Tibial nerve (tissue), 4 donors: Measurements from ENCODE around the gene ELMO3. TPM values are rescaled to one million over a fixed set of nuclear protein-coding genes. Genes with fewer than 3 reads are reported as not detected.

Experiments
- DNase-seq, 2 donors: peaks; one replicate each; pipeline ENCODE4 v3.0.0-alpha.2; 2019; ENCODE audit warnings: low spot score in 2 of 2
- H3K27ac ChIP-seq, 4 donors: fragments of 200-600 bp; sonication (generic) in 3 of 4; one replicate each; pipeline ENCODE4 v1.5.1; 2017 to 2019; ENCODE audit warnings: mild to moderate bottlenecking in 1 of 4
- H3K27me3 ChIP-seq, 2 donors: fragments of 200-600 bp; sonication (generic) in 1 of 2; one replicate each; pipeline versions ENCODE4 v1.5.1 to v1.6.0; 2017 to 2019
- H3K36me3 ChIP-seq, 3 donors: fragments of 200-600 bp; sonication (generic); one replicate each; pipeline ENCODE4 v1.5.1; 2018 to 2019
- H3K4me1 ChIP-seq, 4 donors: fragments of 200-600 bp; sonication (generic) in 3 of 4; one replicate each; pipeline ENCODE4 v1.5.1; 2017 to 2019
- H3K4me3 ChIP-seq, 4 donors: fragments of 200-600 bp; sonication (generic) in 3 of 4; one replicate each; pipeline ENCODE4 v1.5.1; 2017 to 2019; ENCODE audit warnings: mild to moderate bottlenecking in 1 of 4, moderate library complexity in 1 of 4
- H3K9me3 ChIP-seq, 4 donors: fragments of 200-600 bp; sonication (generic) in 3 of 4; one replicate each; pipeline ENCODE4 v1.5.1; 2017 to 2019
- CTCF ChIP-seq, 5 experiments: fragments of 200-600 bp in 3 of 5; fragments of 450-650 bp in 2 of 5; sonication (generic) in 3 of 5; IDR thresholded peaks; one replicate each; pipeline ENCODE4 v1.5.1; 2016 to 2019; ENCODE audit warnings: antibody characterized with exemption in 5 of 5, mild to moderate bottlenecking in 3 of 5, moderate library complexity in 2 of 5
- EP300 ChIP-seq, 2 donors: sonication (generic); formaldehyde crosslinking; IDR thresholded peaks; one replicate each; pipeline ENCODE4 v1.6.1; 2017; ENCODE audit warnings: antibody characterized with exemption in 2 of 2, mild to moderate bottlenecking in 1 of 2
- POLR2A ChIP-seq, 2 donors: fragments of 450-650 bp; IDR thresholded peaks; one replicate each; pipeline ENCODE4 v1.6.1; 2017; ENCODE audit warnings: antibody characterized with exemption in 2 of 2, mild to moderate bottlenecking in 2 of 2, moderate library complexity in 2 of 2
- WGBS, 2 donors: methylation state at CpG; one replicate each; pipeline ENCODE4 v1.1.5; 2018; 5-methylcytosine and 5-hydroxymethylcytosine counted together
- total RNA-seq, 4 donors: library from RNA; depleted of rRNA; stranded (reverse); fragments of >200 nt; gene quantifications; one replicate each; pipeline ENCODE4 v1.1.0, GENCODE V29; 2016

Gene ELMO3
- total RNA-seq, 4 donors from 2014 or later: 2.4 to 14.4 (median 4.4) TPM

GRCh38 chr16:67157106-67157748 is 41.7 kb upstream of the ELMO3 start:
- no peaks in the 10 kb centered on the region for H3K36me3 ChIP-seq
- no peak for DNase-seq
- peaks cover 0 to 51% (median 20%) of the 10 kb centered on the region in 4 donors for H3K4me1 ChIP-seq
- no peak overlapping the region for H3K4me3 ChIP-seq
- WGBS, 2 donors: 56 to 58% methylated on average over 7 of the region's 7 CpGs
- H3K27ac ChIP-seq: no peak overlapping the region
- no peaks in the 10 kb centered on the region for H3K9me3 ChIP-seq
- peaks cover 0 to 19% of the 10 kb centered on the region in 2 donors for H3K27me3 ChIP-seq
- TF ChIP-seq POLR2A (IDR thresholded peaks at IDR 0.05) (no peak), CTCF (IDR thresholded peaks at IDR 0.05) (no peak), EP300 (IDR thresholded peaks at IDR 0.05) (no peak)

GRCh38 chr16:67157892-67158635 is 40.9 kb upstream of the ELMO3 start:
- Histone ChIP-seq H3K27ac (no peak overlapping the region), H3K27me3 (peaks cover 0 to 28% of the 10 kb centered on the region in 2 donors), H3K4me3 (no peak overlapping the region), H3K4me1 (peaks cover 0 to 59% (median 27%) of the 10 kb centered on the region in 4 donors), H3K36me3 (no peaks in the 10 kb centered on the region), H3K9me3 (no peaks in the 10 kb centered on the region)
- DNase-seq: no peak
- 70% methylated on average over 7 of the region's 7 CpGs for WGBS, 2 donors
- TF ChIP-seq CTCF (IDR thresholded peaks at IDR 0.05): no peak
- TF ChIP-seq EP300 (IDR thresholded peaks at IDR 0.05): no peak
- no peak for TF ChIP-seq POLR2A (IDR thresholded peaks at IDR 0.05)

GRCh38 chr16:67158637-67159600 is 40.0 kb upstream of the ELMO3 start:
- Histone ChIP-seq H3K4me1 (peaks cover 0 to 68% (median 36%) of the 10 kb centered on the region in 4 donors), H3K27me3 (peaks cover 0 to 36% of the 10 kb centered on the region in 2 donors), H3K4me3 (peak overlapping the region; percentile 66 to 91 (median 82)), H3K36me3 (no peaks in the 10 kb centered on the region), H3K27ac (peak overlapping the region; percentile 31 to 87 (median 58)), H3K9me3 (no peaks in the 10 kb centered on the region)
- no peak for DNase-seq
- TF ChIP-seq POLR2A (IDR thresholded peaks at IDR 0.05) (no peak), EP300 (IDR thresholded peaks at IDR 0.05) (no peak), CTCF (IDR thresholded peaks at IDR 0.05) (no peak)
- 5 to 10% methylated on average over 22 to 33 of the region's 34 CpGs for WGBS, 2 donors

GRCh38 chr16:67161595-67162058 is 37.3 kb upstream of the ELMO3 start:
- no peak overlapping the region for H3K27ac ChIP-seq
- TF ChIP-seq POLR2A (IDR thresholded peaks at IDR 0.05): no peak
- TF ChIP-seq CTCF (IDR thresholded peaks at IDR 0.05): no peak
- TF ChIP-seq EP300 (IDR thresholded peaks at IDR 0.05): no peak
- 34% methylated on average over 20 to 25 of the region's 25 CpGs for WGBS, 2 donors
- H3K4me1 ChIP-seq: peaks cover 0 to 73% (median 39%) of the 10 kb centered on the region in 4 donors
- DNase-seq: no peak
- peaks cover 0 to 57% of the 10 kb centered on the region in 2 donors for H3K27me3 ChIP-seq
- peak overlapping the region in 1 of 4 donors; percentile 85 for H3K4me3 ChIP-seq
- H3K9me3 ChIP-seq: no peaks in the 10 kb centered on the region
- no peaks in the 10 kb centered on the region for H3K36me3 ChIP-seq
